Aorta (tissue), 5 donors: ENCODE measurements around the gene FRYL. TPM values are rescaled to one million over a fixed set of nuclear protein-coding genes. Genes with fewer than 3 reads are reported as not detected.

Experiments used
- ATAC-seq: fragments of 200-7000 bp; cut with Tn5 transposase; one replicate; pipeline ENCODE4 v1.9.1; 2022; ENCODE audit warnings: moderate library complexity; ENCODE audit not compliant: low FRiP score
- DNase-seq, 2 donors: peaks; one replicate each; pipeline ENCODE4 v3.0.0-alpha.2; 2020
- H3K27ac ChIP-seq, 2 donors: one replicate each; pipeline ENCODE4 v1.5.1; 2013; ENCODE audit warnings: low read length in 2 of 2, mild to moderate bottlenecking in 2 of 2, moderate library complexity in 2 of 2, control low read depth in 1 of 2, inconsistent platforms in 1 of 2, low read depth in 1 of 2
- H3K27me3 ChIP-seq, 2 donors: one replicate each; pipeline ENCODE4 v1.6.1; 2013; ENCODE audit warnings: control low read depth in 1 of 2, low read length in 1 of 2, mild to moderate bottlenecking in 1 of 2, moderate library complexity in 1 of 2; ENCODE audit not compliant: insufficient read depth in 2 of 2, control insufficient read depth in 1 of 2
- H3K36me3 ChIP-seq, 2 donors: one replicate each; pipeline ENCODE4 v1.6.1; 2013; ENCODE audit warnings: control low read depth in 1 of 2, low read length in 1 of 2, mild to moderate bottlenecking in 1 of 2; ENCODE audit not compliant: insufficient read depth in 2 of 2, control insufficient read depth in 1 of 2
- H3K4me1 ChIP-seq, 2 donors: one replicate each; pipeline ENCODE4 v1.6.1; 2013; ENCODE audit warnings: low read length in 2 of 2, control low read depth in 1 of 2, mild to moderate bottlenecking in 1 of 2, moderate library complexity in 1 of 2; ENCODE audit not compliant: insufficient read depth in 2 of 2, control insufficient read depth in 1 of 2
- H3K4me3 ChIP-seq, 2 donors: one replicate each; pipeline ENCODE4 v1.5.1; 2013; ENCODE audit warnings: low read length in 2 of 2, control low read depth in 1 of 2, mild to moderate bottlenecking in 1 of 2
- H3K9me3 ChIP-seq: one replicate; pipeline ENCODE4 v1.6.1; 2013; ENCODE audit warnings: mild to moderate bottlenecking, low read length; ENCODE audit not compliant: control insufficient read depth
- WGBS, 2 donors: extraction: QIAGEN DNeasy Blood & Tissue Kit; methylation state at CpG; one replicate each; pipeline ENCODE4 v1.1.7; 2013; 5-methylcytosine and 5-hydroxymethylcytosine counted together
- intact Hi-C, 2 donors: fragments of 100-400 bp; cut with DNase I; formaldehyde crosslinking; loops; one replicate each; pipeline versions ENCODE4 v1.14.2 to v1.15.0; 2022
- polyA plus RNA-seq, 2 donors: library from polyadenylated mRNA; stranded (reverse); fragments of 200-250 nt; gene quantifications; one replicate each; pipeline ENCODE4 v1.2.3, GENCODE V29; 2013
- total RNA-seq, 2 donors: library from RNA; stranded (reverse); fragmentation: NEBNext Ultra II Directional; extraction: Animal tissue kit (Norgen Biotek cat#: 25700); gene quantifications; one replicate each; pipeline ENCODE4 v1.2.1, GENCODE V29; 2021
- donor health status: healthy with polysubstance abuse.
- donor health status: Bipolar disorder and iron deficiency.
- donor health status: DM: no; HTN: no; CAD: no.
- donor health status: DM: no; HTN: no; CAD: no.
- donor health status: DM: yes; HTN: yes; CAD: no.

FRYL gene
- total and polyA plus RNA-seq, 4 donors, result 12.8 to 141 (median 85.7) TPM

DNA sequence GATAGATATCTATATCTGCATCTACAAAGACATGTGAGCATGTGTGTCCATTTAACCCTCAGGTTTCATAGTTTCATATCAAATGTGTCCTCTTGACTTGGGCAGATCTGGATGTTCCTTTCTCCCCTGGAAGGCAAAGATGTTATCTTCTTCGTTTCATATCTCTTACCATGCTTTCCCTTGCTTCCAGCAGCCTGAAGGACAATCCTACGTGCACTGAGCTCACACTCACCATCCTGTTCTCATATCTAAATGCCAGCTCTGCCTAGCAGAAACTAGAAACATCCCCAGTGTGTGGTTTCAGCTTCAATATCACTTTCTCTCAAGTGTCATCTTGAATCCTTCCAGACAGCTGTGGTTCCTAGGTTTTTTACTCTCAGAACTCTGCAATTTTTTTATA, 223.8 kb downstream of the FRYL start:
- H3K36me3 ChIP-seq, result peaks cover 9 to 13% of the 10 kb centered on the region in 2 donors
- no peak for ATAC-seq

DNA sequence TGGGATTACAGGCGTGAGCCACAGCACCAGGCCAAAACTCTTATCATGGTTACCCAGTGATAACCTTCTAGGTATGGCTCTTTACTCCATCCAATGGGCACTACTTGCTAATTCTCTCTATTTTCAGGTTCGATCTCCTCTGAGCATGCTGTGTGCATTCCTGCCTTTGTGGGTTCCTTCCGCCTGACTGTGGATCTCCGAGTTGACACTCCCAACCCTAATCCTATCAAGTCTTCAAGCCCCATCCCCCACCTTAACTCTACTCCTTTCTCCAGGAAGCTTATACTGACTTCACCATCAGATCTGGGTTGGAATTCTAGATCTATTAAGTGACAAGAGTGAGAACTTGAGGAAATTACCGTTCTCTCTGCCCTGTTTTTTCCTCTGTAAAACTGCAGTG, 225.5 kb downstream of the FRYL start:
- Histone ChIP-seq H3K4me1 (no peaks in the 10 kb centered on the region), H3K27me3 (no peaks in the 10 kb centered on the region), H3K36me3 (peaks cover 10% of the 10 kb centered on the region in 2 donors), H3K27ac (no peak overlapping the region), H3K9me3 (no peaks in the 10 kb centered on the region), H3K4me3 (no peak overlapping the region)
- DNase-seq (no peak), ATAC-seq (no peak)
- WGBS, 2 donors, result 76% methylated on average over 5 of the region's 5 CpGs
- intact Hi-C loops, result loop anchor here in 1 of 2 donors (10.0 kb wide), 1 partner anchor 50 kb away; no protein-coding TSS in a partner anchor

More for the DNA sequence above, 223.8 kb downstream of the FRYL start:
- Histone ChIP-seq H3K27me3 (no peaks in the 10 kb centered on the region), H3K4me3 (no peak overlapping the region), H3K27ac (no peak overlapping the region), H3K9me3 (no peaks in the 10 kb centered on the region), H3K4me1 (no peaks in the 10 kb centered on the region)
- 92 to 93% methylated on average over 2 of the region's 2 CpGs for WGBS, 2 donors
- no peak for DNase-seq
- intact Hi-C loops, result loop anchor here in 1 of 2 donors (10.0 kb wide), 1 partner anchor 51 kb away; no protein-coding TSS in a partner anchor

DNA sequence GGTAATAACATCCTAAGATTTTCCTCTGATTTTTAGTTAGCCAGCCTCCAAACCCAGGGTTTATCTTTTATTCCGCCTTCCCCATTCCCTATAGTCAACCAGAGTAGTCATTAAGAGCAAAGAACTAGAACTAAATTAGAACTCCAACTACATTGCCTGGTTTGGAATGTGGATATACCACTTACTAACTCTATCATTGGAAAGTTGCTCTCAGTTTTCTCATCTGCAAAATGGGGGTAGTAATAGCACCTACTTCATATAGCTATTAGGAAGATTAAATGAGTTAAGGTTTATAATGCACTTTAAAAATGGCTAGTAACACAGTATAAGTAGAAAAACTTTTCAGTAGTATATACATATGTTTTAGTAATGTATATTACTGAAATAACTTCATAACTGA, 226.4 kb downstream of the FRYL start:
- intact Hi-C loops, result loop anchor here in 1 of 2 donors (10.0 kb wide), 1 partner anchor 49 kb away; no protein-coding TSS in a partner anchor
- Histone ChIP-seq H3K27me3 (no peaks in the 10 kb centered on the region), H3K4me1 (no peaks in the 10 kb centered on the region), H3K36me3 (peaks cover 10 to 11% of the 10 kb centered on the region in 2 donors), H3K27ac (no peak overlapping the region), H3K4me3 (no peak overlapping the region), H3K9me3 (no peaks in the 10 kb centered on the region)
- 97% methylated on average over 1 of the region's 1 CpG for WGBS, 2 donors
- DNase-seq (no peak), ATAC-seq (no peak)

DNA sequence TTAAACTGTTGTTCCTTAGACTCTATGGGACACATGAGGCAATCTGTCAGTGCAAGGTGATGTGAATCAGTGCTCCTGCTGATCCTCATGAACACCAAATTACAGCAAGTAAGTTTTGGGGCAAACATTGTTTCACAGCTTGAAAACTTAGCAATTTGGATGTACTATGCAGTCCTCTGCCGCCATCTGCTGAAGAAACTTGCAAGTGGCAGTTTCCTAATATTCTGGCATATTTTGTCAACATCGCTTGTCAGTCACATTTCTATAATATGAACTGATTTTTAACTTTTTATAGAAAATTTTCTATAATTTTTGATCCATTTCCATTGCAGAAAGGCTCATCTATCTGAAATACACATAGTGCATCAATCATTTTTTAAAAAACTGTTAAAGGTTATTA, 233.7 kb downstream of the FRYL start:
- ATAC-seq (no peak), DNase-seq (no peak)
- intact Hi-C loops, result loop anchor here in 1 of 2 donors (10.0 kb wide), 1 partner anchor 102 kb away; no protein-coding TSS in a partner anchor
- no peaks in the 10 kb centered on the region for H3K4me1 ChIP-seq
- H3K4me3 ChIP-seq, result no peak overlapping the region
- peaks cover 5 to 15% of the 10 kb centered on the region in 2 donors for H3K36me3 ChIP-seq
- WGBS, 2 donors, result 48 to 51% methylated on average over 2 of the region's 2 CpGs
- no peaks in the 10 kb centered on the region for H3K27me3 ChIP-seq
- H3K27ac ChIP-seq, result no peak overlapping the region
- H3K9me3 ChIP-seq, result no peaks in the 10 kb centered on the region

DNA sequence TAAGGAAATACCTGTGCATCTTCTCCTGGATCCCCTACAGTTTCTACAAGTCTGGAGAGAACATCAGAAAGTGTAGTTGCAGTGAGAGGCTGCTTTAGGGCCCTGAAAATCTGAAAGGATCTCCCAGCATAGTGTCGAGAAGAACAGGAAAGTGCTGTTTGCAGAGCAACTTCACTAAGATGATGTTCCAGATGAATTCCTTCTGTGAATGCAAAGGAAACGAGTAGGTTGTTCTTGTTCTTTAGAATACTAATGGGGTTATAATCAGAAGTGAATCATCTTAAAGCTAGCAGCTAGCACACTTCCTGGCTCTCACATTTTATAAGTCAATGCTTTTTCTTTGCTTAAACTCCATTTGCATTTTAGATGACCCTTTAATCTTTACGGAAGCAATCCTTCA, 236.3 kb downstream of the FRYL start:
- no peaks in the 10 kb centered on the region for H3K9me3 ChIP-seq
- intact Hi-C loops, result loop anchor here in 1 of 2 donors (10.0 kb wide), 1 partner anchor 99 kb away; no protein-coding TSS in a partner anchor
- no peak overlapping the region for H3K27ac ChIP-seq
- no peaks in the 10 kb centered on the region for H3K4me1 ChIP-seq
- H3K27me3 ChIP-seq, result no peaks in the 10 kb centered on the region
- ATAC-seq, result no peak
- WGBS, 2 donors, result 78 to 86% methylated on average over 3 of the region's 3 CpGs
- no peak for DNase-seq
- no peak overlapping the region for H3K4me3 ChIP-seq
- H3K36me3 ChIP-seq, result peaks cover 3 to 12% of the 10 kb centered on the region in 2 donors

GRCh38 chr4:48542888-48543287, 237.2 kb downstream of the FRYL start:
- no peaks in the 10 kb centered on the region for H3K27me3 ChIP-seq
- ATAC-seq (no peak), DNase-seq (no peak)
- 93 to 96% methylated on average over 2 of the region's 2 CpGs for WGBS, 2 donors
- H3K36me3 ChIP-seq, result peaks cover 3 to 12% of the 10 kb centered on the region in 2 donors
- no peaks in the 10 kb centered on the region for H3K4me1 ChIP-seq
- no peak overlapping the region for H3K27ac ChIP-seq
- no peaks in the 10 kb centered on the region for H3K9me3 ChIP-seq
- intact Hi-C loops, result loop anchor here in 1 of 2 donors (10.0 kb wide), 1 partner anchor 98 kb away; no protein-coding TSS in a partner anchor
- no peak overlapping the region for H3K4me3 ChIP-seq

- Histone ChIP-seq H3K36me3 (peaks cover 0 to 8% of the 10 kb centered on the region in 2 donors), H3K4me1 (peaks cover 0 to 2% of the 10 kb centered on the region in 2 donors), H3K27ac (no peak overlapping the region), H3K9me3 (no peaks in the 10 kb centered on the region), H3K27me3 (no peaks in the 10 kb centered on the region), H3K4me3 (no peak overlapping the region)
- ATAC-seq (no peak), DNase-seq (no peak)
- intact Hi-C loops, result no loop called here
- whole genome bisulfite sequencing, 2 donors, result 84 to 88% methylated on average over 3 of the region's 3 CpGs
These were observed 240.5 kb downstream of the FRYL start for GRCh38 chr4:48539597-48539996.

- Histone ChIP-seq H3K9me3 (no peaks in the 10 kb centered on the region), H3K27ac (no peak overlapping the region), H3K4me3 (no peak overlapping the region), H3K27me3 (no peaks in the 10 kb centered on the region), H3K36me3 (peaks cover 0 to 3% of the 10 kb centered on the region in 2 donors), H3K4me1 (peaks cover 0 to 2% of the 10 kb centered on the region in 2 donors)
- intact Hi-C loops, result no loop called here
- ATAC-seq (no peak), DNase-seq (no peak)
These were observed 241.7 kb downstream of the FRYL start for GRCh38 chr4:48538358-48538757.

- H3K4me3 ChIP-seq, result no peak overlapping the region
- DNase-seq (no peak), ATAC-seq (no peak)
- H3K36me3 ChIP-seq, result peaks cover 8 to 22% of the 10 kb centered on the region in 2 donors
- no peaks in the 10 kb centered on the region for H3K4me1 ChIP-seq
- no peaks in the 10 kb centered on the region for H3K27me3 ChIP-seq
- no peaks in the 10 kb centered on the region for H3K9me3 ChIP-seq
- WGBS, 2 donors, result 78 to 89% methylated on average over 1 of the region's 1 CpG
- intact Hi-C loops, result no loop called here
- H3K27ac ChIP-seq, result no peak overlapping the region
These were observed 253.7 kb downstream of the FRYL start for GRCh38 chr4:48526406-48526805.
